ENCODE measurements around the gene PTPA. TPM values are rescaled to one million over a fixed set of nuclear protein-coding genes. Genes with fewer than 3 reads are reported as not detected.

PTPA gene
- total and polyA plus RNA-seq, 11 donors, result 96.0 to 212 (median 172) TPM

- H3K36me3 ChIP-seq, result peaks cover 0 to 21% (median 15%) of the 10 kb centered on the region in 9 donors
- 66 to 76% (median 73%) methylated on average over 10 of the region's 10 CpGs for WGBS, 4 donors
- TF ChIP-seq POLR2A (IDR thresholded peaks at IDR 0.05), result no peak
- TF ChIP-seq, protein P1, sequence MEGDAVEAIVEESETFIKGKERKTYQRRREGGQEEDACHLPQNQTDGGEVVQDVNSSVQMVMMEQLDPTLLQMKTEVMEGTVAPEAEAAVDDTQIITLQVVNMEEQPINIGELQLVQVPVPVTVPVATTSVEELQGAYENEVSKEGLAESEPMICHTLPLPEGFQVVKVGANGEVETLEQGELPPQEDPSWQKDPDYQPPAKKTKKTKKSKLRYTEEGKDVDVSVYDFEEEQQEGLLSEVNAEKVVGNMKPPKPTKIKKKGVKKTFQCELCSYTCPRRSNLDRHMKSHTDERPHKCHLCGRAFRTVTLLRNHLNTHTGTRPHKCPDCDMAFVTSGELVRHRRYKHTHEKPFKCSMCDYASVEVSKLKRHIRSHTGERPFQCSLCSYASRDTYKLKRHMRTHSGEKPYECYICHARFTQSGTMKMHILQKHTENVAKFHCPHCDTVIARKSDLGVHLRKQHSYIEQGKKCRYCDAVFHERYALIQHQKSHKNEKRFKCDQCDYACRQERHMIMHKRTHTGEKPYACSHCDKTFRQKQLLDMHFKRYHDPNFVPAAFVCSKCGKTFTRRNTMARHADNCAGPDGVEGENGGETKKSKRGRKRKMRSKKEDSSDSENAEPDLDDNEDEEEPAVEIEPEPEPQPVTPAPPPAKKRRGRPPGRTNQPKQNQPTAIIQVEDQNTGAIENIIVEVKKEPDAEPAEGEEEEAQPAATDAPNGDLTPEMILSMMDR (IDR thresholded peaks at IDR 0.05), result no peak
- peak overlapping the region in 3 of 12 donors; percentile 42 to 100 (median 98) for H3K27ac ChIP-seq
- H3K4me3 ChIP-seq, result peak overlapping the region in 6 of 12 donors; percentile 81 to 100 (median 90)
- H3K9me3 ChIP-seq, result no peaks in the 10 kb centered on the region
- peaks cover 0 to 41% (median 20%) of the 10 kb centered on the region in 12 donors for H3K4me1 ChIP-seq
- DNase-seq (no peak), ATAC-seq (no peak)
- H3K27me3 ChIP-seq, result no peaks in the 10 kb centered on the region
- intact Hi-C loops (cut with DNase I), result no loop called here
These were observed 2.2 kb upstream of the PTPA start for GRCh38 chr9:129108805-129109536.

DNA sequence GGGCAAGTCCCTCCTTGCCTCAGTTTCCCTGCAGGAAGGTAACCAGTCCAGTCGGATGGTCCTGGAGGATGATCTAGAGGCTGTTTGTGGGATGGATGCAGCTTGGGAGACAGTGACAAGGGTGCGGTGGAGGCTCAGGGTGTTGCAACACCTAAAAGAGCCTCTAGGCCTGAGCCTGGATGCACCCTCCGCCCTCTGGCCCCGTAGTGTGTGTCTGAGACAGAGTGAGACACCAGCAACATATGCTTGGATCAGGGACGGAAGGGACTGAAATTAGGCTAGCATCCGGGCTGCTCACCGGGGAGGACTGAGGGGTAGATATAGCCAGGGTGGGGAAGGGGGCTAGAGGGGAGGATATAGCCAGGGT lies 1.7 kb upstream of the PTPA start:
- 51 to 77% (median 65%) methylated on average over 7 of the region's 7 CpGs for WGBS, 4 donors
- no peak for TF ChIP-seq POLR2A (IDR thresholded peaks at IDR 0.05)
- TF ChIP-seq, protein P1 (IDR thresholded peaks at IDR 0.05), result no peak
- H3K9me3 ChIP-seq, result no peaks in the 10 kb centered on the region
- H3K36me3 ChIP-seq, result peaks cover 0 to 21% (median 15%) of the 10 kb centered on the region in 9 donors
- no peaks in the 10 kb centered on the region for H3K27me3 ChIP-seq
- intact Hi-C loops (cut with DNase I), result no loop called here
- ATAC-seq, result no peak
- H3K4me3 ChIP-seq, result peak overlapping the region in 10 of 12 donors; percentile 77 to 100 (median 90)
- peak overlapping the region in 3 of 12 donors; percentile 42 to 100 (median 98) for H3K27ac ChIP-seq
- DNase-seq, result no peak
- H3K4me1 ChIP-seq, result peaks cover 0 to 41% (median 20%) of the 10 kb centered on the region in 12 donors

GRCh38 chr9:129109952-129110739 lies 1.1 kb upstream of the PTPA start:
- Histone ChIP-seq H3K4me1 (peaks cover 0 to 47% (median 25%) of the 10 kb centered on the region in 12 donors), H3K9me3 (no peaks in the 10 kb centered on the region), H3K27ac (peak overlapping the region; percentile 91 to 100 (median 97)), H3K27me3 (no peaks in the 10 kb centered on the region), H3K36me3 (peaks cover 0 to 21% (median 15%) of the 10 kb centered on the region in 9 donors), H3K4me3 (peak overlapping the region; percentile 77 to 100 (median 88))
- intact Hi-C loops (cut with DNase I), result loop anchor here in 2 of 10 donors (1.0 to 5.0 kb wide), 3 partner anchors 29 to 1602 kb away; partner anchors contain the start of genes DOLPP1 (in 1 of the 2) and SH3GLB2 (in 1 of the 2)
- no peak for TF ChIP-seq POLR2A (IDR thresholded peaks at IDR 0.05)
- TF ChIP-seq, protein P1 (IDR thresholded peaks at IDR 0.05), result peak in 1 of 12 donors; percentile 20
- DNase-seq, result peak in 3 of 5 donors; percentile 39 to 59 (median 47)
- peak in 3 of 4 donors; percentile 0 to 22 (median 8) for ATAC-seq
- 2 to 6% (median 4%) methylated on average over 9 to 64 of the region's 64 CpGs for WGBS, 4 donors

Measured in heart left ventricle (tissue), 16 donors.